Measurements from ENCODE around the gene RCBTB1. TPM values are rescaled to one million over a fixed set of nuclear protein-coding genes. Genes with fewer than 3 reads are reported as not detected.

RCBTB1 gene
- total and polyA plus RNA-seq, 2 donors (not counting 3 experiments of a cell fraction or from before 2014, with no cell fraction given) = 12.1 to 23.8 TPM

- intact Hi-C loops (cut with micrococcal nuclease) = no loop called here
- no TSS peak for BruUV-seq (replicated peaks)
- H3K36me3 ChIP-seq (ENCODE audit: control insufficient read depth in 2 of 2, extremely low read depth in 1 of 2, insufficient read depth in 2 of 2, low read length in 2 of 2) = peaks cover 8 to 11% of the 10 kb centered on the region in 2 experiments
- no peak overlapping the region for H3K9ac ChIP-seq (replicated peaks; ENCODE audit: extremely low read depth, insufficient read depth, low read length)
- H3K4me2 ChIP-seq (ENCODE audit: insufficient read depth, low read length) = no peak overlapping the region
- no peaks in the 10 kb centered on the region for H3K9me1 ChIP-seq (replicated peaks; ENCODE audit: control insufficient read depth, extremely low read depth, insufficient read depth, low read length)
- no peak overlapping the region for H2AFZ ChIP-seq (ENCODE audit: low read depth, low read length)
- FAIRE-seq = no peak
- no peaks in the 10 kb centered on the region for H3K27me3 ChIP-seq (ENCODE audit: control insufficient read depth in 2 of 2, insufficient read depth in 2 of 2, low read length in 2 of 2)
- no peaks in the 10 kb centered on the region for H4K20me1 ChIP-seq (replicated peaks; ENCODE audit: control insufficient read depth, extremely low read depth, insufficient read depth, low read length)
- ChIA-PET CTCF (interaction anchor here (1.3 kb wide), 1 partner anchor 9 kb away, joined by 4 read pairs; no protein-coding TSS in a partner anchor), POLR2A (no interaction called here)
- dilution Hi-C loops (cut with MboI; ENCODE audit: extremely low pct_ligation_motif_present, low sequenced_read_pairs) = no loop called here
- H3K4me1 ChIP-seq (ENCODE audit: control insufficient read depth, extremely low read depth, insufficient read depth, low read length) = peaks cover 2% of the 10 kb centered on the region
- H3K9me3 ChIP-seq (replicated peaks; ENCODE audit: control insufficient read depth, insufficient read depth, low read length) = no peaks in the 10 kb centered on the region
- H3K79me2 ChIP-seq (ENCODE audit: control insufficient read depth, insufficient read depth, low read length) = no peaks in the 10 kb centered on the region
- no peak overlapping the region for H3K27ac ChIP-seq (ENCODE audit: insufficient read depth, low read depth, low read length)
- DNase-seq (ENCODE audit: low read depth, low spot score) = no peak
- TF ChIP-seq EZH2 (IDR thresholded peaks at IDR 0.05; ENCODE audit: borderline replicate concordance, low read depth, low read length, severe bottlenecking) (no peak), POLR2AphosphoS5 (IDR thresholded peaks at IDR 0.05; ENCODE audit: insufficient read depth, low read depth, low read length) (no peak), JUN (IDR thresholded peaks at IDR 0.05; ENCODE audit: borderline replicate concordance, insufficient read depth, insufficient read length, low read depth) (no peak), GATA2 (IDR thresholded peaks at IDR 0.05; ENCODE audit: insufficient read depth, insufficient read length, low read depth, low read length) (no peak), POLR2A (IDR thresholded peaks at IDR 0.05; ENCODE audit: low read depth, low read length) (no peak), FOS (IDR thresholded peaks at IDR 0.05; ENCODE audit: borderline replicate concordance, insufficient read depth, low read length) (no peak), MYC (IDR thresholded peaks at IDR 0.05; ENCODE audit: low read depth, low read length) (no peak), CTCF (IDR thresholded peaks at IDR 0.05; ENCODE audit: extremely low read depth in 1 of 2, insufficient read depth in 1 of 2, low read depth in 1 of 2, low read length in 2 of 2) (no peak)
- TF ChIP-seq, protein P1, sequence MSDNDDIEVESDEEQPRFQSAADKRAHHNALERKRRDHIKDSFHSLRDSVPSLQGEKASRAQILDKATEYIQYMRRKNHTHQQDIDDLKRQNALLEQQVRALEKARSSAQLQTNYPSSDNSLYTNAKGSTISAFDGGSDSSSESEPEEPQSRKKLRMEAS (IDR thresholded peaks at IDR 0.05; ENCODE audit: insufficient read depth, insufficient read length) = no peak
- H3K4me3 ChIP-seq (replicated peaks in 1 of 3; ENCODE audit: insufficient read depth in 1 of 3, low read depth in 1 of 3, low read length in 3 of 3) = no peak overlapping the region
Observed at GRCh38 chr13:49545661-49546060, 39.7 kb downstream of the RCBTB1 start.
